ENCODE measurements around the gene TSPAN8. TPM values are rescaled to one million over a fixed set of nuclear protein-coding genes. Genes with fewer than 3 reads are reported as not detected.

Gene TSPAN8
- total and polyA plus RNA-seq, 9 of the 15 experiments (the other 6 are each of a cell fraction or from before 2014, with no cell fraction given), result 0.11 to 0.55 (median 0.25) TPM; not detected in 2

GRCh38 chr12:71195338-71195896, 37.6 kb upstream of the TSPAN8 start:
- H3K27ac ChIP-seq (ENCODE audit: extremely low read depth, low read depth, low read length), result no peak overlapping the region
- H3K4me1 ChIP-seq (replicated peaks in 1 of 2; ENCODE audit: control insufficient read depth in 2 of 2, insufficient read depth in 2 of 2, low read length in 2 of 2), result no peaks in the 10 kb centered on the region
- H4K20me1 ChIP-seq (replicated peaks; ENCODE audit: control insufficient read depth, insufficient read depth, low read length), result no peaks in the 10 kb centered on the region
- FAIRE-seq (no peak), ATAC-seq (no peak), DNase-seq (ENCODE audit: extremely low read depth in 1 of 4, low spot score in 3 of 4) (no peak)
- intact Hi-C loops (cut with micrococcal nuclease) (no loop called here), in situ Hi-C loops (cut with MboI) (no loop called here)
- no peaks in the 10 kb centered on the region for H3K36me3 ChIP-seq (ENCODE audit: control insufficient read depth, insufficient read depth, low read length)
- no peaks in the 10 kb centered on the region for H3K9me1 ChIP-seq (ENCODE audit: control insufficient read depth, insufficient read depth, low read length)
- H3K9me3 ChIP-seq (replicated peaks; ENCODE audit: control insufficient read depth, insufficient read depth, low read depth, low read length), result no peaks in the 10 kb centered on the region
- H3K4me3 ChIP-seq, result no peak overlapping the region
- CTCF ChIA-PET (ENCODE audit: low intra/inter-chr PET ratio), result no interaction called here
- H3K4me2 ChIP-seq (ENCODE audit: insufficient read depth, low read length), result no peak overlapping the region
- no peaks in the 10 kb centered on the region for H3K79me2 ChIP-seq (ENCODE audit: control insufficient read depth, insufficient read depth, low read length)
- POLR2A ChIA-PET, result no interaction called here
- no peaks in the 10 kb centered on the region; a peak in 1 of 5 replicates for H3K27me3 ChIP-seq (ENCODE audit: control insufficient read depth in 2 of 2, insufficient read depth in 2 of 2, low read length in 2 of 2)
- no peak overlapping the region for H3K9ac ChIP-seq (ENCODE audit: insufficient read depth in 1 of 2, low read depth in 2 of 2, low read length in 2 of 2)
- WGBS (ENCODE audit: insufficient coverage, low coverage, missing lambda C conversion rate), result 0% methylated on average over 5 of the region's 5 CpGs
- H2AFZ ChIP-seq (ENCODE audit: low read depth, low read length), result no peak overlapping the region
- BruUV-seq (replicated peaks), result no TSS peak
- TF ChIP-seq ZBTB7A (IDR thresholded peaks at IDR 0.05; ENCODE audit: borderline replicate concordance, control insufficient read depth, low read depth, low read length) (no peak), HES1 (IDR thresholded peaks at IDR 0.05; ENCODE audit: low read depth) (no peak), TSC22D4 (tag; IDR thresholded peaks at IDR 0.05) (no peak), ZNF695 (CRISPR knock-in tag; IDR thresholded peaks at IDR 0.05) (no peak), TAF15 (IDR thresholded peaks at IDR 0.05; ENCODE audit: low read depth, low read length) (no peak), ZNF239 (CRISPR knock-in tag; IDR thresholded peaks at IDR 0.05) (no peak), ZNF449 (CRISPR knock-in tag; IDR thresholded peaks at IDR 0.05) (no peak), TEAD2 (tag; IDR thresholded peaks at IDR 0.05) (no peak), ZBTB11 (CRISPR knock-in tag; IDR thresholded peaks at IDR 0.05) (no peak), ZNF174 (CRISPR knock-in tag; IDR thresholded peaks at IDR 0.05) (no peak), ZNF384 (IDR thresholded peaks at IDR 0.05; ENCODE audit: low read depth, low read length) (no peak), GABPB2 (CRISPR knock-in tag; conservative IDR thresholded peaks at IDR 0.05) (no peak), TRIM24 (IDR thresholded peaks at IDR 0.05) (no peak), NONO (IDR thresholded peaks at IDR 0.05; ENCODE audit: low read depth in 2 of 2, low read length in 1 of 2) (no peak)
